ENCODE data around the gene PLCD1.
A peak's percentile ranks its signal among the peaks of the same experiment; 100 is the strongest.

PLCD1 gene

DNA sequence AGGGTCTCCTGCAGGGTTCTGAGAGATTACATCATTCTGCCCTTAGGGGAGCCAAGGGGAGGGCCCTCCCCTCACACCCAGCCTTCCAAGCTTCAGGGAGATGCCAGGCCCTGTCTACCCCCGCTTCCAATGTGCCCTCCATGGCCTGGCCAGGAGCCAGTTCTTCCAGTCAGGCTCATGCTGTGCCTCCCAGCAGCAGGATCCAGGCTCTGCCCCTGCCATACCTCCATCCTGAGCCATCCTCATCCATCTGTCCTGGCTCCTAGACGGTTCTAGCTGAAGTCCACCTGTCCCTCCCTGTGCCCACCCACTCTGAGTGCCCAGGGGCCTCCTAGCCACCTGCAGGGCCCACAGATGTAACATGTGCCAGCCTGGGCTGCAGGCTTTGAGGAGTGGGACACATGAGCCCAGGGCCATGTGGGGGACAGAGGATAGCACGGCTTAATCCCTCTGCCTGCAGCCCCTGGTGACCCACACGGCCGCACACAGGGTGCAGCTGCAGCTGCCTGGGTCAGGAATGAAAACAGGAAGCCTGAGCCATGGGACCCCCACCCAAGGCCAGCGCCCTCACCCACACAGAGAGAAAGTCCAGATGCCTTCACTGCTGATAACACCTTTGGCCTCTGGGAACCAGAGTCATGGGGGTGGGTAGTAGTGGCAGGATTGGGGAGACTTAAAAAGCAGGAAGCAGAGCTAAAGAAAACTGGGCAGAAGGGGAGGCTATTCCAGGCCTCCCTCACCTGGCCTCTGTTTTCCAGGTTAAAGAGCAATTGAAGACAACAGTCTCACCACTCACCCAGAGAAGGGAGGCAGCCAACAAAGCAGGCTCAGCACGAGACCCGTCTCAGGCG lies 11.8 kb downstream of the PLCD1 start:
- no peak for DNase-seq (ENCODE audit: low read depth in 2 of 3, low spot score in 1 of 3)

DNA sequence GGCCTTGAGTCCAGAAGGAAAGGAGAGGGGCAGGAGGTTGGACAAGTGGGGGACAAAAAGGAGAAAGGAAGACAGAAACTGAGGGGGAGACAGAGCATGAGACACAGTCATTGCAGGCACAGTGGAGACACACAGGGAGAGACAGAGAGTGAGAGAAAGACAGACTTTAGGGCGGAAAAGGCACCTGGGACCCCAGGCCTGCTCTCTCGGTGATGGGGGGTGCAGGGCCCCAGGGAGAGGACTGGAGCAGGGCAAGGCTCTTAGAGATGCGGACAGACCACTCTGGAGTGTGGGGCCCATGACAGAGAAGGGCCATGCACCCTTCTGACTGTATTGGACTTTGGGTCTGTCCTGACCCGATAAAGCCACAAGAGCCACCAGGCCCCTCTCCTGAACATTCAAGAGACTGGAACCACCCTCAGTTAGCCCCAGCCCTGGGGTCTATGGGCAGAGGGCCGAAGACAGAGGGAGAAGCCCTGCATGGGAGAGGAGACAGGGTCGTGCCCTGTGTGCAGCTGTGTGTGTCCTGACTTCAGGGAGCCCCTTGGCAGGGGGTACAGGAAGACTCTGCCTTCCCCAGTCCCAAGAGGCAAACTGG lies 12.5 kb downstream of the PLCD1 start:
- DNase-seq (ENCODE audit: low read depth in 2 of 3, low spot score in 1 of 3) = no peak

DNA sequence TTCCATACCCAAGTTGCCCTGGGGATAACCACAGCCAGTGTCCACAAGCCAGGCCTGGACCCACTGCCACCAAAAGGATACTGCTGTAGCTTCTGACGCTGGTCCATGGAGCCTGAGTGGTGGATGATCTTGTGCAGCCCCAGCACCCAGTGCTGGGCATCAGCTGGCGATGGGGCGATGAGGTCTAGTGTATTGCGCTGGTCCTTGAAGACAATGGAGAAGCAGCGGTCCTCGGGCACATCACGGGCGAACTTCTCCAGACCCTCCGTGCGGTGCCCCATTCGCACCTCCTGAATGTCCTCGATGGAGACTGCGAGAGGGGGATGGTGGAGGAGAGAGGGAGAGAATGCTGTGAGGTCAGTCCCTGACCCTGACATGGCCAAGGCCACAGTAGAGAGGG lies 13.0 kb downstream of the PLCD1 start:
- DNase-seq (ENCODE audit: low read depth in 2 of 3, low spot score in 1 of 3) = no peak

DNA sequence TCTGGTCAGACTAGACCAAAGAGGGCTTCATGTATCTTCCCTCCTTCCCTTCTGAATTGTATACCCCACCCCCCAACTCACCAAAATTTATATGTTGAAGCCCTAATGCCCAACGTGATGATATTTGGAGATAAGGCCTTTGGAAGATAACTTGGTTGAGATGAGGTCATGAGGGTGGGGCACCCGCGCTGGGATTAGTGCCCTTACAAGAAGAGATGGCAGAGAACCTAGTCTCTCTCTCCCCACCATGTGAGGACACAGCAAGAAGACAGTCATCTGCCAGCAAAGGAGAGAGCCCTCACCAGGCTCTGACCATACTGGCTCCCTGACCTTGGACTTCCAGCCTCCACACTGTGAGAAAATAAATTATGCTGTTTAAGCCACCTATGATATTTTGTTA lies 13.5 kb downstream of the PLCD1 start:
- no peak for DNase-seq (ENCODE audit: low read depth in 2 of 3, low spot score in 1 of 3)

DNA sequence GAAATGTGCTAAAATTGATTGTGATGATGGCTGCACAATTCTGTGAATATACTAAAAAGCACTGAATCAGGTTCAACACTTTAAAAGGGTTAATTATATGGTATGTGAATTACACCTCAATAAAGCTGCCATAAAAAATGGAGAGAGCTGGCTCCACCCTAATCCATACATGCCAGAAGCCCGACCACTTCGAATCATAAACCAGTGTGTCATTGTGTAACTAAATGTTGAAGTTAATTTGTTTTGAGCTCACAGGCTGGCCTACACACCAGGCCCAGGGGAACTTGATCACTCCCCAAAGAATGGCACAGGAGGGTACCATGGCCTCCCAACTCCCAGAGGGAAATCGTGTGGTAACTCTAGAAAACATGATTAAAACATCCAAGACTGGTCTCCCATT lies 14.0 kb downstream of the PLCD1 start:
- no peak for DNase-seq (ENCODE audit: low read depth in 2 of 3, low spot score in 1 of 3)

DNA sequence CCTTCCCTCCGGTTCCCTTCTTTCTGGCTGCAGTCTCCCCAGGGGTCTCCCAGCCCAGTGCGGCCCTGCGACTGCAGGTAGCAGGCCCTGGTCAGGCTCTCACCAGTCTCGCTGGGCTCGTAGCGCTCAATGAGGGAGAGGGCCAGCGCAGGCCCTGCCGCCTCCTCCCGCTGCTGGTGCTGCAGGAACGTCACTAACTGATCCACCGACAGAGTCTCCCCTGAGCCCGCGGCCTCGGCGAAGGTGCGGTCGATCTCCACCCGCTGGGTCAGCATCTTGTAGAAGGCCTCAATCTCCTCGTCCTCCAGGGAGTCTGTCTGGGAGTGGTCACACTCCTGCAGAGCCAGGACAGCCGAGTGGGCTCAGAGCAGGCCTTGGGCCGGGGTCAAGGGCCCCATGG lies 18.3 kb downstream of the PLCD1 start:
- no peak for DNase-seq (ENCODE audit: low read depth in 2 of 3, low spot score in 1 of 3)

DNA sequence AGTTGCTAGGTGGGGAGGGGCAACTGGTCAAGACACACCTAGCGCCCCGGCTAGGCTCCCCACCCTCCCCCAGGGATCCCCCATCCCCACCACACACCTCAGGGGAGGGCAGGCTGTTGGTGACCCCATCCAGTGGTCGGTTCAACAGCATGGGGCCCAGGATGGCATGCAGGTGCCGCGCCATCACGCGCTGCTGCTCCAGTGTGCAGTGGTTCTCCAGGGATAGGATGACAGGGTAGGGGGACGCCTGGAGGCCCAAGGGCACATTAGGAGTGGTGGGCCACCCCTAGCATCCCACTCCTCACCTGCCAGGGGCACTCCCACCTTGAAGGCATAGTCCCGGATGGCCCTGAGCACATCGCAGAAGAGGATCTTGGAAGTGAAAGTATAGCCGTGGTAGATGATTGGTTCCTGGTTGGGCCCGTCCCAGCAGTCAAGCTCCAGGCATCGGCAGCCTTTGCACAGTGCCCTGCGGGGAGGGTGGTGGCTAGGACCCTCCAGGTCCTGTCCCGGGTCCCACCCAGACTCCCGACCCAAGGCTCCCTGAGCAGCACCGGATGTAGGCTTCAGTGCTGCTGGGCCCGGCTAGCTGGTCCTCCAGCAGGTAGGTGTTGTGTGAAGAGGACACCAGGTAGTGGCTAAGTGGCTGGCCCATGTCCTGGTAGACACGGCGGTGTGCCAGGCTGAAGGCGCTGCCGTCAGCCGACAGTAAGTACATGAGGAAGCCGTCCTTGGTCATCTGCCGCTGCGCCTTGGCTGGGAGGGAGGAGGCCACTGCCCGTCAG lies 19.4 kb downstream of the PLCD1 start:
- no peak for DNase-seq (ENCODE audit: low read depth in 2 of 3, low spot score in 1 of 3)

DNA sequence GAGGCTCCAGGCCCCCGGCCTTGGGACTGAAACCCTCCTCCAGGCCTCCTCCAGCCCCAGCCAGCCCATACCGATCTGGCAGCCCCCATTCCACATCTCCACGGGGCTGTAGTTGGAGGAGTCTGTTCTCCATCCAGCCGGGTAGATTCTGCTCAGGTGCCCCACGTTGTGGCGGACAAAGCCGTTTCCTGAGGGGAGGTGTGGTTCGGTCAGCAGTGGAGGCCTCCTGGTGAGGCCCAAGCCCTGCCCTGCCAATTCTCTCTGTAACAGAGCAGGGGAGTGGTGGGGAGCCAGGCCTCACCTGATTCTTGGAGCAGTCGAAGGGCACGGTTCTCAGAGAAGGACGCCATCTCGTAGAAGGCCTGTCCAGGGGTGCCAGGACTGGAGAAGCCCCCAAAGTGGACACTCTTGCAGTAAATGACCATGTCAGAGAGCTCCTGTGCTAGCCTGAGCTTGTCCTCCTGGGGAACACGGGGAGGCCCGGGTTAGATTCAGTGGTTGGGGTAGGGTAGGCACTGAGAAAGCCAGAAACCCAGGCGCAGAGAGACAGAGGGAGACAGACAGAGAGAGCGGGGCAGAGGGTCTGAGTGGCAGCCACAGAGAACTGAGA lies 20.4 kb downstream of the PLCD1 start:
- DNase-seq (ENCODE audit: low read depth in 2 of 3, low spot score in 1 of 3) = no peak

DNA sequence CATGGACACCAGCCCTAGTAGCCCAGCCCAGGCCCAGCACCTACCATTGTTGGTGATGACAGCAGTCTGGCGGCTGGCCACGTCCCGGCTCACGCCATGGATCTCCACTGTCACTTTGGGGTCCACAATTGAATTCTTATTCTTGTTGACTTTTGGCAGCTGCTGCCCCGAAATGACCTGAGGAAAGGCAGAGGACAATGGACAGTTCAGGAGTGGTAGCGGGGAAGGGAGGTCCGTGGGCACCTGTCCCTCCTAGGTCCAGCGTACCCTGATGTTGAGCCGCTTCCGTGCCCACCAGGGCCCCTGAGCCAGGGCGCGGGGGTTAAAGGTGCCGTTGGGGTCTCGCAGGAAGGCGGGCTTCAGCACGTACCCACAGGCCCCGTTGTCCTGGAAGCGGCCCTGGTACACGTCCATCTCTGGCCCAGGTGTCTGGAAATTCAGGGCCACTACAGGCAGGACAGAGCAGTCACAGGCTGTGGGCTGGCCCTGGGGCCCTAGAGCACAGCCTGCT lies 21.2 kb downstream of the PLCD1 start:
- no peak for DNase-seq (ENCODE audit: low read depth in 2 of 3, low spot score in 1 of 3)

DNA sequence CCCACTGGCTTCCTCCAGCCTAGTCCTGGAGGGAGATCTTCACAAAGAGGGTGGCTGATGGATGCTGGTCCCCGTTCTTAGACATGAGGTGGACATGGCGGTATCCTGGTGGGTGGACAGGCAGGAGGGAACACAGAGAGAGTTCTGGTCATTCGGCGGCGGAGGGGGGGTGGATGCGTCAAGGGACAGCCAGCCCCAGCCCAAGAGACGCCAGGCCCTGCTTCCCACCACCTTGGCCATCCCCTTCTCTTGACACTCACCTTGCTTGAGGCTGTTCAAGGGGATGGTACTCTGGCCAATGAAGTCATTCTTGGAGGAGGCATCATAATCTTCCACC lies 21.7 kb downstream of the PLCD1 start:
- no peak for DNase-seq (ENCODE audit: low read depth in 2 of 3, low spot score in 1 of 3)

DNA sequence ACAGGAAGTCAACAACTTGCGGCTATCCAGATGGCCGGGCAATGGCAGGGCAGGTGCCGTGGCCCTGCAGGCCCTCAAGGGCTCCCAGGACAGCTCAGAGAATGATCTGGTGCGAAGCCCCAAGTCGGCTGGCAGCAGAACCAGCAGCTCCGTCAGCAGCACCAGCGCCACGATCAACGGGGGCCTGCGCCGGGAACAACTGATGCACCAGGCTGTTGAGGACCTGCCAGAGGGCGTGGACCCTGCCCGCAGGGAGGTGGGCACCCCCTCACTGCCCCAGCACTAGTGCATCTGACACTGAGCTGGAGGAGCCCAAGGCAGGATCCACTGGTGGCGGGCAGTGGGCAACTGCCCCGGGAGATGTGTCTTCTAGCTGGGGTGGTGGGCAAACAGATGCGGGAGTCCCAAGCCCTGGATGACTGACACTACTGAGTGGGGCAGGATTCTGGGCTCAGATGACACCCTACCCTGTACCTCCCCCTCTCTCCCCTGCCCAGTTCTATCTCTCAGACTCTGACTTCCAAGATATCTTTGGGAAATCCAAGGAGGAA lies 22.9 kb downstream of the PLCD1 start:
- no peak for DNase-seq (ENCODE audit: low read depth in 2 of 3, low spot score in 1 of 3)

DNA sequence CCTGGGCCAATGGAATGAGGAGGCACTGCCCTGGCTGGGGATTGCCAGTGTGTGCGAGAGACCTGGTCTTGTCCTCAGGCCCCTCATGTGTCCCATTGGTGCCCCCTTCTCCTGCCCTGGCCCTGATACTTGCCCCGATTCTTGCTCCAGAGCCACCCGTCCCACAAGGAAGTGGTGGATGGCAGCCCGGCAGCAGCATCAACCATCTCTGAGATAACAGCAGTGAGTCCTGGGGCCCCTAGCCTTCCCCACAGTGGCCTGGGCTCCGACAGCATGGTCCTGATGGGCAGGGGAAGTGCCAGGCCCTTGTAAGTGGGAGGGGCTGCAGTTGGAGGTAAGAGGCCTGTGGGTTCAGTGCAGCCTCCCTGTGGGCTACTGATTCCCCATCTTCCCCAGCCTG lies 23.4 kb downstream of the PLCD1 start:
- no peak for DNase-seq (ENCODE audit: low read depth in 2 of 3, low spot score in 1 of 3)

DNA sequence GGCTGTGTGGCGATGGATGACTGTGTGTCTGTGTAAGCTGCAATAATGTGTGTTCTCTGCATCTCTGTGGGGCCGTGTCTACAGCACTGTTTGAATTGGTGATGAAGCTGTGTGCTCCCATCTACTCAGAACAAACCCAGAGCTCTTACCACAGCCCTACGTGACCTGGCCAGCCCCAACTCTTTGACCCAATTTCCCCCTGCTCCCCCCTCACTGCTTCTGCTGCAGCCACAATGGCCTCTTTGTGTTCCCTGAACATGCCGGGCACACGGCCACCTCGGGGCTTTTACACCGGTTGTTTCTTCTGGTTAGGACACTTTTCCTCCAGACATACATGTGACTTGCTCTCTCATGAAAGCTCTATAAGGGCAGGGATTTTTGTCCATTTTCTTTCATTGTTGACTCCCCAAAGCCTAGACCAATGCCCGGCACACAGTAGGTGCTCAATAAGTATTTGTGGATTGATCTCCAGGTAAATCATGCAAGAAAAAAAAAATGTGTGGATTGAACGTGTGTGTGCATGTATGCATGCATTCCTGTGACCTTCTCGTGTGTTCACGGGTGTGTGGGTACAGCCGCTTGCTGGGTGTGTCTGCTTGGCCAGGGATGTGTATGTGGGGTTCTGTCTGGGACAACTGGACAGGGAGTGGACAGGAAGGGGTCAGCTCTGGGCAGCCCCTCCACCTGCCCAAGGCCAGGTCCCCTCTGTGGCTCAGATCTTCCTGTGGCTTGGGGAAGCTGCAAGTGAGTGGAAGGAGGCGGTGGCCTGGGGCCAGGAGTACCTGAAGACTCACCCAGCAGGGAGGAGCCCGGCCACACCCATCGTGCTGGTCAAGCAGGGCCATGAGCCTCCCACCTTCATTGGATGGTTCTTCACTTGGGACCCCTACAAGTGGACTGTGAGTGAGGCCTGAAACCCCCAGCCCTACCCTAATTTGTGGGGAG lies 24.1 kb downstream of the PLCD1 start:
- no peak for DNase-seq (ENCODE audit: low read depth in 2 of 3, low spot score in 1 of 3)

DNA sequence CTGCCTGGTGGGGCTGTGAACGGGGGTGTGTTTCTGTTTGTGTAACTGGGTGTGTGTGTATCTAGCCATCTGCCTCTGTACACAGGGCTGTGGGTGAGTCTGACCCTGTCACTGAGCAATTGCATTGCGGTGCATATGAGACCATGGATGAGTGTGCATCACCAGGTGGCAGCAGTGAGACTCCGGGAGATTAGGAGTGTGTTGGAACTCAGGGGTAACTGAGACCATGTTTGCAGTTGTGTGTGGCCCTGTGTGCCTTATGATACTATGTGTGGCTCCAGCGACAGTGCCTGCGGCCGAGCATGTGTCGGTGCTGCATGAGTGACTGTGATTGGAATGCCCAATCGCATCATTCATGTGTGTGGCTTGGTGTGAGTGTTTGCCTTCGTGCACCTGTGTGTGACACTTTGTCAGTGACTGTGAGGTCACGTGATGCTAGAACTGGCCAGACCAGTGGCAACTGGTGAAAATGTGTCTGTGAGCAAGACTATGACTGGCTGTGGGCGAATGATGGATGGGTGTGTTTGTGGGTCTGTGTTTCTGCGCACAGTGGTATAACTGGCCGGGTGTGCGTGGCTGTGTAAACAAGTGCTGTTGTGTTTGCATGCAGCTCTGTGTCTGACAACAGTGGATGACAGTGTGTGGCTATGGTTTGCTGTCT lies 24.9 kb downstream of the PLCD1 start:
- DNase-seq (ENCODE audit: low read depth in 2 of 3, low spot score in 1 of 3) = peak in 1 of 3 donors; percentile 28

DNA sequence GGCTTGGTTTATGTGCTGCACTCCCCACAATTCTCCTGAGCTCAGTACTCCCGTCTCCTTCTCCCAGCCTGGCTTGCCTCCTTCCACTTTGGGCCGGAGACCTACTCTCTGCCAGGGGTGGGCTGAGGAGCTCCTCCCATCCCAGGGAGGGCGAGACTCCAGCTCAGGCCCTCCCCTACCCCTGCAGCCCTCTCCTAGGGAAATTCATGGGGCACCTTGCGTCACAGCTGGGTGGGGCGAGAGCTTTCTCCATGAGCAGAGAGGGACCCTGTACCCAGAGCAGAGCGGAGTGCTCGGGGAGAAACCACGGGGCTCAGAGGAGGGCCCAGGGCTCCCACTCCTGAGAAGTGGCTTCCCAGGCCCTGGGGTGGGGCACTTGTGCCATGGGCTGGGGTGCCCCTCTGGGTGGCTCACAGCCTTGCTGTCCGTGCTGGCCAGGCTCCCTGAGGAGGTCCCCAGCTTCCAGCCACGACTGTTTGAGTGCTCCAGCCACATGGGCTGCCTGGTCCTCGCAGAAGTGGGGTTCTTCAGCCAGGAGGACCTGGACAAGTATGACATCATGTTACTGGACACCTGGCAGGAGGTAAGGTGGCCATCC lies 25.5 kb downstream of the PLCD1 start:
- DNase-seq (ENCODE audit: low read depth in 2 of 3, low spot score in 1 of 3) = no peak

DNA sequence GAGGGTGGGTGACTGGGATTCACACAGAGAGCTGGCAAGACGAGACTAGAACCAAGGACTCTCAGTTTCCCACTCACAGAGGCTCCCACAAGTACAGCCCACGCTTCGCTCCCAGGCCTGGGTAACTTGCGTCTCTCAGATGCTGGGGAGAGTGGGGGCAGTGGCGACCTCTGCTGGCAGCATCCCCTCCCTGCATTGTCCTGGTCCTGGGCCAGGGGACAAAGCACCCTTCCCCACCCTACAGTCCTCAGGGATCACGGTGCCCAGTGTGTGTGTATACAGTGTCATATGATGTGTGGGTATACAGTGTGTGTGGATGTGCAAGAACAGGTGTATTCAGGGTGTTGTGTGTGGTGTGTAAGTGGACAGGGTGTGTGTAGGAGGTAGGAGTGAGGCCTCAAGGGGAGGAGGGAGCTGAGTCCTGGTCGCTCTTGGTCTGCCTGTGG lies 26.0 kb downstream of the PLCD1 start:
- DNase-seq (ENCODE audit: low read depth in 2 of 3, low spot score in 1 of 3) = peak; percentile 25 to 67 (median 53)

DNA sequence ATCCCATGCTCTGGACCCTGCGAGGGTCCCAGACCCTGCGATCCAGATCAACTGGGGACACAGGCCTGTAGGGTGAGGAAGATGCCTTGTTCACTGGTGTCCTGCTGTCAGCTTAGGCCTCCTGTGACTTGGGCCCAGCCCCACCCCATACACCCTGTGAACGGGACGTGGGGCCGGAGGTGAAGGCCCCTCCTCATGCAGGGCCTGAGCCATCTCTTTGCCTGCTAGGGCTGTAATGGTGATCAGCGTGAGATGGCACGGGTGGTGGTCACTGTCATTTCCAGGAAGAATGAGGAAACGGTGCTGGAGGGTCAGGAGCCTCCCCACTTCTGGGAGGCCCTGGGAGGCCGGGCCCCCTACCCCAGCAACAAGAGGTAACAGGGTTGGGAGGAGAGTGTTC lies 26.5 kb downstream of the PLCD1 start:
- DNase-seq (ENCODE audit: low read depth in 2 of 3, low spot score in 1 of 3) = no peak

DNA sequence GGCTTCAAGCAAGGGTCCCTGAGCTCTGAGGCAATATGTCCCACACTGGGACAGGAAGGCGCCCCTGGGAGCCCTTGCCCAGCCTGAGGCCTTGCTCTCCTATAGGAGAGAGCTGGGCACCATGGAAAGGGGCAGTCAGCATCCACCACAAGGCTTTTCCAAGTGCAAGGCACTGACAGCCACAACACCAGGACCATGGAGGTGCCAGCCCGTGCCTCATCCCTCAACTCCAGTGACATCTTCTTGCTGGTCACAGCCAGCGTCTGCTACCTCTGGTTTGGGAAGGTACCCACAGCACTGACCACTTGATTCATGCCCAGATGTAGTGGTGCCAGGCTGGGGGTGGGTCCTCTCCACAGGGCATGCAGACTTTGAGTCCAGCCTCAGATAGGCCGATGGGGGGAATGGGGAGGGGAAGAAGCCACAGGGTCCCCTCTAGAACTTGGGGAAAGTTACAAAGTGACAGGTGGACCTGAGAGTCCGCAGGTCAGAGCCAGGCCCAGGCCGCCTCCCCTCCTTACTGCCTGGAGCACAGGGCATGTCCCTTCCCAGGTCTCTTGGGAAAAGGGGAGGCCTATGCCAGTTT lies 27.1 kb downstream of the PLCD1 start:
- no peak for DNase-seq (ENCODE audit: low read depth in 2 of 3, low spot score in 1 of 3)

Data from stimulated activated CD4-positive, alpha-beta T cell treated with anti-CD3 and anti-CD28 coated beads, Interleukin-12 subunit alpha, Interleukin-12 subunit beta, amount 100 ng/mL, for 48 hours (primary cell).